ENCODE data around the gene MCEMP1. TPM values are rescaled to one million over a fixed set of nuclear protein-coding genes. Genes with fewer than 3 reads are reported as not detected.
A peak's percentile ranks its signal among the peaks of the same experiment; 100 is the strongest.

MCEMP1 gene
- total RNA-seq = 1 to 10 TPM; 2.2 to 3.0 TPM
- long read RNA-seq, donor 1 = 0 reads
- long read RNA-seq, donor 2, partial matches to known transcripts = 0 of 4 reads
- long read RNA-seq, donor 2, other reads (novel, unspliced or antisense) = 0 of 4 reads

- DNase-seq (ENCODE audit: low spot score) = no peak
- intact Hi-C loops (cut with DNase I) = no loop called here
These were observed at the start of gene MCEMP1 for GRCh38 chr19:7676854-7677253. MCEMP1 (plus strand) TSS chr19:7677090; CDS start chr19:7677121, 31 bp downstream.

- intact Hi-C loops (cut with DNase I) = no loop called here
- no peak for DNase-seq (ENCODE audit: low spot score)
These were observed 49.7 kb upstream of the MCEMP1 start for GRCh38 chr19:7627166-7627565.

- intact Hi-C loops (cut with DNase I) = no loop called here
- DNase-seq (ENCODE audit: low spot score) = no peak
These were observed 48.1 kb upstream of the MCEMP1 start for GRCh38 chr19:7628589-7629311.

GRCh38 chr19:7629347-7630054 is 47.4 kb upstream of the MCEMP1 start, which contains the start of the genes PET100 and XAB2:
PET100 (plus strand) TSS chr19:7629793; CDS start chr19:7629834, 41 bp downstream.
XAB2 (minus strand) TSS chr19:7629545; CDS start chr19:7629527, 18 bp downstream.
- DNase-seq (ENCODE audit: low spot score) = peak; percentile 98
- intact Hi-C loops (cut with DNase I) = no loop called here

- DNase-seq (ENCODE audit: low spot score) = no peak
- intact Hi-C loops (cut with DNase I) = no loop called here
These were observed 45.3 kb upstream of the MCEMP1 start for GRCh38 chr19:7631577-7631976.

- no peak for DNase-seq (ENCODE audit: low spot score)
- intact Hi-C loops (cut with DNase I) = no loop called here
These were observed 44.3 kb upstream of the MCEMP1 start for GRCh38 chr19:7632340-7633203.

- intact Hi-C loops (cut with DNase I) = no loop called here
- DNase-seq (ENCODE audit: low spot score) = no peak
These were observed 43.2 kb upstream of the MCEMP1 start, which contains the start of gene PCP2 for GRCh38 chr19:7633698-7634097. PCP2 (minus strand) TSS chr19:7633719; CDS start chr19:7633457, 262 bp downstream.

- intact Hi-C loops (cut with DNase I) = no loop called here
- no peak for DNase-seq (ENCODE audit: low spot score)
These were observed 41.2 kb upstream of the MCEMP1 start for GRCh38 chr19:7635670-7636069.

- intact Hi-C loops (cut with DNase I) = no loop called here
These were observed 40.6 kb upstream of the MCEMP1 start for GRCh38 chr19:7636317-7636690.

GRCh38 chr19:7636691-7637373 is 40.1 kb upstream of the MCEMP1 start, which contains the start of gene STXBP2:
STXBP2 (plus strand) TSS chr19:7637110; CDS start chr19:7637150, 40 bp downstream.
- DNase-seq (ENCODE audit: low spot score) = peak; percentile 92
- intact Hi-C loops (cut with DNase I) = no loop called here

More at GRCh38 chr19:7636317-7636690, 40.6 kb upstream of the MCEMP1 start:
- no peak for DNase-seq (ENCODE audit: low spot score)

GRCh38 chr19:7637374-7638256 is 39.3 kb upstream of the MCEMP1 start:
- intact Hi-C loops (cut with DNase I) = no loop called here

GRCh38 chr19:7638802-7639465 is 38.0 kb upstream of the MCEMP1 start:
- intact Hi-C loops (cut with DNase I) = no loop called here
- no peak for DNase-seq (ENCODE audit: low spot score)

More at GRCh38 chr19:7637374-7638256, 39.3 kb upstream of the MCEMP1 start:
- peak; percentile 89 for DNase-seq (ENCODE audit: low spot score)

- DNase-seq (ENCODE audit: low spot score) = no peak
- intact Hi-C loops (cut with DNase I) = no loop called here
These were observed 37.0 kb upstream of the MCEMP1 start for GRCh38 chr19:7639863-7640348.

GRCh38 chr19:7640803-7641202 is 36.1 kb upstream of the MCEMP1 start:
- intact Hi-C loops (cut with DNase I) = no loop called here

GRCh38 chr19:7641290-7642276 is 35.3 kb upstream of the MCEMP1 start:
- intact Hi-C loops (cut with DNase I) = no loop called here
- DNase-seq (ENCODE audit: low spot score) = no peak

More at GRCh38 chr19:7640803-7641202, 36.1 kb upstream of the MCEMP1 start:
- DNase-seq (ENCODE audit: low spot score) = no peak

All from posterior vena cava (tissue), 2 donors.